K562 (cell line): Measurements from ENCODE around the gene KAT14. TPM values are rescaled to one million over a fixed set of nuclear protein-coding genes. Genes with fewer than 3 reads are reported as not detected.

Source experiments
- HMGXB4 ChIP-seq: sonication (generic); formaldehyde crosslinking; IDR thresholded peaks from 2 replicates; pipeline ENCODE4 v1.8.1; 2023; ENCODE audit warnings: mild to moderate bottlenecking, missing genetic modification reagents
- NFIX ChIP-seq: fragments of 250-450 bp; sonication (Bioruptor Pico); IDR thresholded peaks from 2 replicates; pipeline ENCODE4 v1.4.0; 2020; ENCODE audit warnings: low read depth, mild to moderate bottlenecking, moderate library complexity
- NRF1 ChIP-seq, 2 experiments: fragments of 450-650 bp; IDR thresholded peaks in 1 of 2; conservative IDR thresholded peaks in 1 of 2; 2 replicates each; pipeline ENCODE4 v1.6.1; 2014; ENCODE audit warnings: mild to moderate bottlenecking in 2 of 2
- POLR3G ChIP-seq: IDR thresholded peaks from 2 replicates; pipeline ENCODE4 v1.6.1; 2011; ENCODE audit not compliant: insufficient read length, insufficient replicate concordance; ENCODE audit errors: extremely low read depth
- SP1 ChIP-seq: sonication (generic); formaldehyde crosslinking; IDR thresholded peaks from 2 replicates; pipeline ENCODE4 v1.8.1; 2022; ENCODE audit warnings: mild to moderate bottlenecking, missing genetic modification reagents
- SRF ChIP-seq, 2 experiments: fragments of 250-450, 450-650 bp in 1 of 2; sonication (Bioruptor Pico) in 1 of 2; sonication (generic) in 1 of 2; formaldehyde crosslinking; IDR thresholded peaks; 2 replicates each; pipeline versions ENCODE4 v1.5.0 to v1.5.1; 2020 to 2022; ENCODE audit warnings: mild to moderate bottlenecking in 1 of 2, missing genetic modification reagents in 1 of 2
- TBP ChIP-seq: optimal IDR thresholded peaks from 2 replicates; pipeline ENCODE3; 2011; ENCODE audit warnings: low read depth, low read length, improper control_type of control experiment
- WHSC1 ChIP-seq: IDR thresholded peaks from one replicate; pipeline ENCODE4 v1.6.1; 2012; ENCODE audit warnings: low read length, control low read depth, inconsistent platforms
- ZBTB40 ChIP-seq, 2 experiments: fragments of 450-650 bp in 1 of 2; sonication (generic) in 1 of 2; formaldehyde crosslinking in 1 of 2; IDR thresholded peaks; 2 replicates each; pipeline versions ENCODE4 v1.7.1 to v1.9.0; 2016 to 2022; ENCODE audit warnings: inconsistent platforms in 1 of 2, mild to moderate bottlenecking in 1 of 2, missing genetic modification reagents in 1 of 2
- ZNF224 ChIP-seq: sonication (generic); formaldehyde crosslinking; IDR thresholded peaks from 2 replicates; pipeline ENCODE4 v1.8.0; 2022; ENCODE audit warnings: mild to moderate bottlenecking, missing genetic modification reagents
- polyA plus RNA-seq, 8 experiments: library from polyadenylated mRNA; depleted of rRNA in 4 of 8; stranded (reverse) in 5 of 8; unstranded in 3 of 8; fragments of >200 nt; fragmentation: Nextera tagmentation in 2 of 8; fragmentation: Illumina TruSeq in 1 of 8; extraction: Ambion mirVana in 2 of 8; extraction: Trizol in 1 of 8; gene quantifications; 2 replicates each; pipeline versions ENCODE4 v1.2.1 to v1.2.3, GENCODE V29; 2011 to 2014; ENCODE audit warnings: inconsistent platforms in 1 of 8, missing spikeins in 1 of 8
- total RNA-seq, 7 experiments: library from RNA; depleted of rRNA in 6 of 7; stranded (reverse); fragments of >200 nt in 6 of 7; fragmentation: Illumina TruSeq in 2 of 7; extraction: Trizol in 2 of 7; gene quantifications; 2 replicates each; pipeline versions ENCODE4 v1.2.1 to v1.2.3, GENCODE V29; 2011 to 2021; ENCODE audit warnings: low replicate concordance in 1 of 7
- TF ChIP-seq, protein P1 (sequence below): conservative IDR thresholded peaks from 2 replicates; pipeline ENCODE4 v1.6.1; 2011; ENCODE audit warnings: low read depth, mild to moderate bottlenecking, low read length; ENCODE audit not compliant: control insufficient read depth
- TF ChIP-seq, protein P2 (sequence below), 2 experiments: fragments of 450-650 bp; conservative IDR thresholded peaks; 2 replicates each; pipeline ENCODE4 v1.6.1; 2017; ENCODE audit warnings: mild to moderate bottlenecking in 2 of 2, moderate library complexity in 2 of 2

Gene KAT14
- total and polyA plus RNA-seq, 9 of the 15 experiments (the other 6 are each of a cell fraction or from before 2014, with no cell fraction given): 1.7 to 7.2 (median 5.6) TPM

GRCh38 chr20:18137412-18138265 is at the start of gene KAT14, which contains the start of gene PET117 (continued):
- TF ChIP-seq SRF (CRISPR knock-in tag; IDR thresholded peaks at IDR 0.05) (no peak), NRF1 (conservative IDR thresholded peaks at IDR 0.05 in 1 of 2, IDR thresholded peaks at IDR 0.05 in 1 of 2) (peak; percentile 73 to 76), SP1 (CRISPR knock-in tag) (peak; percentile 43; the same call in 1 of the 2 replicates), NFIX (CRISPR knock-in tag) (no peak), TBP (peak; percentile 57), ZBTB40 (IDR thresholded peaks at IDR 0.05) (0 out of 2 replicates have a peak, but pooled peaks have one; percentile 13), ZBTB40 (CRISPR knock-in tag; IDR thresholded peaks at IDR 0.05) (no peak), ZNF224 (no peak), POLR3G (no peak), HMGXB4 (CRISPR knock-in tag) (no peak), WHSC1 (no peak)
- TF ChIP-seq, protein P1, sequence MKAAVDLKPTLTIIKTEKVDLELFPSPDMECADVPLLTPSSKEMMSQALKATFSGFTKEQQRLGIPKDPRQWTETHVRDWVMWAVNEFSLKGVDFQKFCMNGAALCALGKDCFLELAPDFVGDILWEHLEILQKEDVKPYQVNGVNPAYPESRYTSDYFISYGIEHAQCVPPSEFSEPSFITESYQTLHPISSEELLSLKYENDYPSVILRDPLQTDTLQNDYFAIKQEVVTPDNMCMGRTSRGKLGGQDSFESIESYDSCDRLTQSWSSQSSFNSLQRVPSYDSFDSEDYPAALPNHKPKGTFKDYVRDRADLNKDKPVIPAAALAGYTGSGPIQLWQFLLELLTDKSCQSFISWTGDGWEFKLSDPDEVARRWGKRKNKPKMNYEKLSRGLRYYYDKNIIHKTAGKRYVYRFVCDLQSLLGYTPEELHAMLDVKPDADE: peak; percentile 85
- TF ChIP-seq, protein P2, sequence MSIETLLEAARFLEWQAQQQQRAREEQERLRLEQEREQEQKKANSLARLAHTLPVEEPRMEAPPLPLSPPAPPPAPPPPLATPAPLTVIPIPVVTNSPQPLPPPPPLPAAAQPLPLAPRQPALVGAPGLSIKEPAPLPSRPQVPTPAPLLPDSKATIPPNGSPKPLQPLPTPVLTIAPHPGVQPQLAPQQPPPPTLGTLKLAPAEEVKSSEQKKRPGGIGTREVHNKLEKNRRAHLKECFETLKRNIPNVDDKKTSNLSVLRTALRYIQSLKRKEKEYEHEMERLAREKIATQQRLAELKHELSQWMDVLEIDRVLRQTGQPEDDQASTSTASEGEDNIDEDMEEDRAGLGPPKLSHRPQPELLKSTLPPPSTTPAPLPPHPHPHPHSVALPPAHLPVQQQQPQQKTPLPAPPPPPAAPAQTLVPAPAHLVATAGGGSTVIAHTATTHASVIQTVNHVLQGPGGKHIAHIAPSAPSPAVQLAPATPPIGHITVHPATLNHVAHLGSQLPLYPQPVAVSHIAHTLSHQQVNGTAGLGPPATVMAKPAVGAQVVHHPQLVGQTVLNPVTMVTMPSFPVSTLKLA (conservative IDR thresholded peaks at IDR 0.05): peak; percentile 93 to 96
